Measurements from ENCODE around the gene GATAD2B. TPM values are rescaled to one million over a fixed set of nuclear protein-coding genes. Genes with fewer than 3 reads are reported as not detected.
"Not testable (repeated sequence)": the region's sequence is repeated elsewhere in the genome, so short reads cannot be mapped to it uniquely, and the experiment has no call there.

Gene GATAD2B
- total RNA-seq, 1 experiment from 2014 or later: 9.5 TPM

GRCh38 chr1:153895866-153896265 lies 26.9 kb downstream of the GATAD2B start:
- DNase-seq (ENCODE audit: low read depth): not testable (repeated sequence)

GRCh38 chr1:153891042-153891441 lies 31.7 kb downstream of the GATAD2B start:
- not testable (repeated sequence) for DNase-seq (ENCODE audit: low read depth)

GRCh38 chr1:153888533-153888932 lies 34.2 kb downstream of the GATAD2B start:
- no peak for DNase-seq (ENCODE audit: low read depth)

- DNase-seq (ENCODE audit: low read depth): no peak
Measured at GRCh38 chr1:153886127-153886526, 36.6 kb downstream of the GATAD2B start.

GRCh38 chr1:153883223-153883622 lies 39.5 kb downstream of the GATAD2B start:
- no peak for DNase-seq (ENCODE audit: low read depth)

GRCh38 chr1:153882296-153882912 lies 40.4 kb downstream of the GATAD2B start:
- no peak for DNase-seq (ENCODE audit: low read depth)

- no peak for DNase-seq (ENCODE audit: low read depth)
Measured at GRCh38 chr1:153881751-153882150, 41.0 kb downstream of the GATAD2B start.

- peak; percentile 81 for DNase-seq (ENCODE audit: low read depth)
Measured at GRCh38 chr1:153880962-153881361, 41.8 kb downstream of the GATAD2B start.

GRCh38 chr1:153880024-153880423 lies 42.7 kb downstream of the GATAD2B start:
- no peak for DNase-seq (ENCODE audit: low read depth)

GRCh38 chr1:153877112-153877511 lies 45.7 kb downstream of the GATAD2B start:
- DNase-seq (ENCODE audit: low read depth): no peak

GRCh38 chr1:153872934-153873333 lies 49.8 kb downstream of the GATAD2B start:
- no peak for DNase-seq (ENCODE audit: low read depth)

- DNase-seq (ENCODE audit: low read depth): no peak
Measured at GRCh38 chr1:153872331-153872730, 50.4 kb downstream of the GATAD2B start.

- DNase-seq (ENCODE audit: low read depth): no peak
Measured at GRCh38 chr1:153869486-153869885, 53.3 kb downstream of the GATAD2B start.

- no peak for DNase-seq (ENCODE audit: low read depth)
Measured at GRCh38 chr1:153866045-153866850, 56.5 kb downstream of the GATAD2B start.

GRCh38 chr1:153860285-153860684 lies 62.5 kb downstream of the GATAD2B start:
- DNase-seq (ENCODE audit: low read depth): no peak

GRCh38 chr1:153857505-153857904 lies 65.3 kb downstream of the GATAD2B start:
- no peak for DNase-seq (ENCODE audit: low read depth)

GRCh38 chr1:153856763-153857162 lies 66.0 kb downstream of the GATAD2B start:
- no peak for DNase-seq (ENCODE audit: low read depth)

GRCh38 chr1:153852170-153852569 lies 70.6 kb downstream of the GATAD2B start:
- no peak for DNase-seq (ENCODE audit: low read depth)

- no peak for DNase-seq (ENCODE audit: low read depth)
Measured at GRCh38 chr1:153849487-153850185, 73.1 kb downstream of the GATAD2B start.

GRCh38 chr1:153848805-153849204 lies 74.0 kb downstream of the GATAD2B start:
- DNase-seq (ENCODE audit: low read depth): no peak

GRCh38 chr1:153845158-153845557 lies 77.6 kb downstream of the GATAD2B start:
- no peak for DNase-seq (ENCODE audit: low read depth)

GRCh38 chr1:153844349-153844748 lies 78.4 kb downstream of the GATAD2B start:
- not testable (repeated sequence) for DNase-seq (ENCODE audit: low read depth)

Measured in HT1080 (cell line).